Measurements from ENCODE around the gene ESRRG. TPM values are rescaled to one million over a fixed set of nuclear protein-coding genes. Genes with fewer than 3 reads are reported as not detected.

The ESRRG gene
- total and polyA plus RNA-seq, 2 experiments from 2014 or later, result not detected

- no peak for TF ChIP-seq EZH2phosphoT487 (IDR thresholded peaks at IDR 0.05; ENCODE audit: insufficient read depth, low read depth)
- no peak for TF ChIP-seq EZH2 (IDR thresholded peaks at IDR 0.05; ENCODE audit: insufficient read depth, poor library complexity, severe bottlenecking)
- no peak overlapping the region for H2AFZ ChIP-seq
- 0 out of 2 replicates have a peak, but pooled peaks cover 9% of the 10 kb centered on the region for H3K27me3 ChIP-seq (replicated peaks; ENCODE audit: insufficient read depth)
- H3K79me2 ChIP-seq (ENCODE audit: insufficient read depth), result no peaks in the 10 kb centered on the region
- no peak overlapping the region for H3K4me2 ChIP-seq (ENCODE audit: unreplicated experiment)
- H3K27ac ChIP-seq, result no peak overlapping the region
- H4K20me1 ChIP-seq (ENCODE audit: insufficient read depth), result no peaks in the 10 kb centered on the region
- H3K4me3 ChIP-seq, result no peak overlapping the region
- H3K36me3 ChIP-seq (ENCODE audit: low read depth), result no peaks in the 10 kb centered on the region
- in situ Hi-C loops (cut with MboI), result no loop called here
- H3F3A ChIP-seq (ENCODE audit: insufficient read depth), result 0 out of 2 replicates have a peak, but pooled peaks cover 4% of the 10 kb centered on the region
- H3K9me3 ChIP-seq (ENCODE audit: low read depth), result no peaks in the 10 kb centered on the region
- H3K9ac ChIP-seq, result no peak overlapping the region
- WGBS, 2 experiments (ENCODE audit: low coverage in 1 of 2, low lambda C conversion rate in 2 of 2, missing lambda C conversion rate in 2 of 2), result 9 to 19% methylated on average over 1 of the region's 1 CpG
- peaks cover 13% of the 10 kb centered on the region for H3K4me1 ChIP-seq (ENCODE audit: insufficient read depth)
- H3K9me2 ChIP-seq (ENCODE audit: insufficient read depth), result no peaks in the 10 kb centered on the region
- DNase-seq, result peak; percentile 73
Observed at GRCh38 chr1:216464489-216464888, 258.7 kb downstream of the ESRRG start.

- TF ChIP-seq EZH2 (IDR thresholded peaks at IDR 0.05; ENCODE audit: insufficient read depth, poor library complexity, severe bottlenecking), result no peak
- no peak for TF ChIP-seq EZH2phosphoT487 (IDR thresholded peaks at IDR 0.05; ENCODE audit: insufficient read depth, low read depth)
- Histone ChIP-seq H3K27me3 (replicated peaks; ENCODE audit: insufficient read depth) (0 out of 2 replicates have a peak, but pooled peaks cover 4% of the 10 kb centered on the region), H3K36me3 (ENCODE audit: low read depth) (no peaks in the 10 kb centered on the region), H3K9me2 (ENCODE audit: insufficient read depth) (no peaks in the 10 kb centered on the region), H3K4me3 (no peak overlapping the region), H3F3A (ENCODE audit: insufficient read depth) (0 out of 2 replicates have a peak, but pooled peaks cover 4% of the 10 kb centered on the region), H3K4me2 (ENCODE audit: unreplicated experiment) (no peak overlapping the region), H3K4me1 (ENCODE audit: insufficient read depth) (peaks cover 13% of the 10 kb centered on the region), H2AFZ (no peak overlapping the region), H3K9me3 (ENCODE audit: low read depth) (no peaks in the 10 kb centered on the region), H4K20me1 (ENCODE audit: insufficient read depth) (no peaks in the 10 kb centered on the region), H3K27ac (no peak overlapping the region), H3K79me2 (ENCODE audit: insufficient read depth) (no peaks in the 10 kb centered on the region), H3K9ac (no peak overlapping the region)
- DNase-seq, result peak; percentile 12
- 11 to 13% methylated on average over 3 of the region's 3 CpGs for WGBS, 2 experiments (ENCODE audit: low coverage in 1 of 2, low lambda C conversion rate in 2 of 2, missing lambda C conversion rate in 2 of 2)
- in situ Hi-C loops (cut with MboI), result no loop called here
Observed at GRCh38 chr1:216462066-216462775, 261.0 kb downstream of the ESRRG start.

- in situ Hi-C loops (cut with MboI), result no loop called here
- Histone ChIP-seq H3K36me3 (ENCODE audit: low read depth) (no peaks in the 10 kb centered on the region), H3K4me3 (no peak overlapping the region), H3K4me2 (ENCODE audit: unreplicated experiment) (no peak overlapping the region), H3K9ac (no peak overlapping the region), H3K27ac (no peak overlapping the region), H2AFZ (no peak overlapping the region), H3K27me3 (replicated peaks; ENCODE audit: insufficient read depth) (0 out of 2 replicates have a peak, but pooled peaks cover 4% of the 10 kb centered on the region), H3K79me2 (ENCODE audit: insufficient read depth) (no peaks in the 10 kb centered on the region), H3K9me2 (ENCODE audit: insufficient read depth) (no peaks in the 10 kb centered on the region), H3F3A (ENCODE audit: insufficient read depth) (0 out of 2 replicates have a peak, but pooled peaks cover 4% of the 10 kb centered on the region), H3K4me1 (ENCODE audit: insufficient read depth) (peaks cover 13% of the 10 kb centered on the region), H3K9me3 (ENCODE audit: low read depth) (no peaks in the 10 kb centered on the region), H4K20me1 (ENCODE audit: insufficient read depth) (no peaks in the 10 kb centered on the region)
- TF ChIP-seq EZH2 (IDR thresholded peaks at IDR 0.05; ENCODE audit: insufficient read depth, poor library complexity, severe bottlenecking) (no peak), EZH2phosphoT487 (IDR thresholded peaks at IDR 0.05; ENCODE audit: insufficient read depth, low read depth) (no peak)
- DNase-seq, result no peak
Observed at GRCh38 chr1:216461466-216461865, 261.8 kb downstream of the ESRRG start.

- H3K27me3 ChIP-seq (replicated peaks; ENCODE audit: insufficient read depth), result 0 out of 2 replicates have a peak, but pooled peaks cover 4% of the 10 kb centered on the region
- 48 to 49% methylated on average over 3 of the region's 3 CpGs for WGBS, 2 experiments (ENCODE audit: low coverage in 1 of 2, low lambda C conversion rate in 2 of 2, missing lambda C conversion rate in 2 of 2)
- no peak overlapping the region for H3K4me3 ChIP-seq
- 0 out of 2 replicates have a peak, but pooled peaks cover 4% of the 10 kb centered on the region for H3F3A ChIP-seq (ENCODE audit: insufficient read depth)
- H3K27ac ChIP-seq, result no peak overlapping the region
- DNase-seq, result no peak
- no peaks in the 10 kb centered on the region for H4K20me1 ChIP-seq (ENCODE audit: insufficient read depth)
- H3K4me2 ChIP-seq (ENCODE audit: unreplicated experiment), result no peak overlapping the region
- H3K9me2 ChIP-seq (ENCODE audit: insufficient read depth), result peaks cover 3% of the 10 kb centered on the region; the same call in 1 of the 2 replicates
- no peak for TF ChIP-seq EZH2phosphoT487 (IDR thresholded peaks at IDR 0.05; ENCODE audit: insufficient read depth, low read depth)
- no peak for TF ChIP-seq EZH2 (IDR thresholded peaks at IDR 0.05; ENCODE audit: insufficient read depth, poor library complexity, severe bottlenecking)
- H3K79me2 ChIP-seq (ENCODE audit: insufficient read depth), result no peaks in the 10 kb centered on the region
- H2AFZ ChIP-seq, result no peak overlapping the region
- H3K9ac ChIP-seq, result no peak overlapping the region
- in situ Hi-C loops (cut with MboI), result no loop called here
- peaks cover 13% of the 10 kb centered on the region for H3K4me1 ChIP-seq (ENCODE audit: insufficient read depth)
- no peaks in the 10 kb centered on the region for H3K36me3 ChIP-seq (ENCODE audit: low read depth)
- no peaks in the 10 kb centered on the region for H3K9me3 ChIP-seq (ENCODE audit: low read depth)
Observed at GRCh38 chr1:216459651-216460207, 263.5 kb downstream of the ESRRG start.

All from GM23248 (cell line).